Mammary epithelial cell (primary cell): ENCODE results near the gene TRAPPC8.
"Not testable (repeated sequence)": the region's sequence is repeated elsewhere in the genome, so short reads cannot be mapped to it uniquely, and the experiment has no call there.

Experiments used
- CTCF ChIP-seq, 2 donors: IDR thresholded peaks in 1 of 2; conservative IDR thresholded peaks in 1 of 2; 2 replicates each; pipeline ENCODE4 v1.5.1; 2011 to 2012; ENCODE audit warnings: inconsistent platforms in 2 of 2, low read length in 2 of 2, mild to moderate bottlenecking in 2 of 2, control low read depth in 1 of 2, low read depth in 1 of 2; ENCODE audit not compliant: insufficient read depth in 1 of 2; ENCODE audit errors: extremely low read depth in 1 of 2
- EZH2 ChIP-seq: IDR thresholded peaks from 2 replicates; pipeline ENCODE4 v1.6.1; 2012; ENCODE audit warnings: low read length, inconsistent platforms, borderline replicate concordance

- TF ChIP-seq CTCF (conservative IDR thresholded peaks at IDR 0.05 in 1 of 2, IDR thresholded peaks at IDR 0.05 in 1 of 2; ENCODE audit: extremely low read depth in 1 of 2, insufficient read depth in 1 of 2, low read depth in 1 of 2, low read length in 2 of 2); EZH2: not testable (repeated sequence)
These were observed 23.6 kb downstream of the TRAPPC8 start for GRCh38 chr18:31919366-31919765.
